Measurements from ENCODE around the gene ARL6IP4.

The ARL6IP4 gene

GRCh38 chr12:122991623-122992275 is 11.3 kb downstream of the ARL6IP4 start:
- DNase-seq: no peak

GRCh38 chr12:122992386-122992785 is 11.9 kb downstream of the ARL6IP4 start:
- DNase-seq: no peak

GRCh38 chr12:122994140-122994675 is 13.7 kb downstream of the ARL6IP4 start:
- no peak for DNase-seq

- DNase-seq: no peak
These were observed 14.5 kb downstream of the ARL6IP4 start for GRCh38 chr12:122994781-122995502.

- no peak for DNase-seq
These were observed 15.2 kb downstream of the ARL6IP4 start for GRCh38 chr12:122995503-122996187.

- DNase-seq: no peak
These were observed 15.7 kb downstream of the ARL6IP4 start for GRCh38 chr12:122996188-122996601.

- no peak for DNase-seq
These were observed 16.3 kb downstream of the ARL6IP4 start for GRCh38 chr12:122996621-122997342.

- DNase-seq: no peak
These were observed 17.1 kb downstream of the ARL6IP4 start for GRCh38 chr12:122997343-122998250.

- DNase-seq: no peak
These were observed 17.8 kb downstream of the ARL6IP4 start for GRCh38 chr12:122998316-122998715.

- DNase-seq: no peak
These were observed 18.9 kb downstream of the ARL6IP4 start for GRCh38 chr12:122999196-122999946.

GRCh38 chr12:122999986-123000420 is 19.5 kb downstream of the ARL6IP4 start:
- DNase-seq: no peak

- no peak for DNase-seq
These were observed 20.1 kb downstream of the ARL6IP4 start for GRCh38 chr12:123000578-123000977.

GRCh38 chr12:123001464-123001863 is 21.0 kb downstream of the ARL6IP4 start:
- no peak for DNase-seq

GRCh38 chr12:123003257-123003656 is 22.8 kb downstream of the ARL6IP4 start:
- DNase-seq: no peak

GRCh38 chr12:123004287-123004686 is 23.8 kb downstream of the ARL6IP4 start:
- no peak for DNase-seq

GRCh38 chr12:123005081-123005626 is 24.7 kb downstream of the ARL6IP4 start:
- no peak for DNase-seq

- no peak for DNase-seq
These were observed 26.5 kb downstream of the ARL6IP4 start for GRCh38 chr12:123006977-123007376.

- DNase-seq: no peak
These were observed 29.6 kb downstream of the ARL6IP4 start for GRCh38 chr12:123010110-123010509.

GRCh38 chr12:123010681-123011080 is 30.2 kb downstream of the ARL6IP4 start:
- no peak for DNase-seq

- no peak for DNase-seq
These were observed 31.2 kb downstream of the ARL6IP4 start for GRCh38 chr12:123011701-123012100.
